ENCODE measurements around the gene NBPF3. TPM values are rescaled to one million over a fixed set of nuclear protein-coding genes. Genes with fewer than 3 reads are reported as not detected.
"Not testable (repeated sequence)": the region's sequence is repeated elsewhere in the genome, so short reads cannot be mapped to it uniquely, and the experiment has no call there.

NBPF3 gene
- total RNA-seq, 4 donors from 2014 or later = 13.8 to 19.4 (median 16.7) TPM

DNA sequence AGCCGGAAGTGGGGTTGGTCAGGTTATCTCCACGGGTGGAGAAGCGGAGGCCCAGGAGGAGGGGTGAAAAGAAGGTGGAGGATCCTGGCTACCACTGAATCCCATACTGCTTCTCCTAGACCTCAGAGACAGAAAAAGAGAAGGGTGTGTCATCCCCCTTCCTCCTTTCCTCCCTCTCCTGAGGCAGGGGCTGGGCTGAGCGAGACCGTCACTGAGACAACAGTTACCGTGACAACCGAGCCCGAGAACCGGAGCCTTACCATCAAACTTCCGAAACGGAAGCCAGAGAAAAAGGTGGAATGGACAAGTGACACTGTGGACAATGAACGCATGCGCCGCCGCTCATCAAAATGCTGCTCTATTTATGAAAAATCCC is 42.1 kb upstream of the NBPF3 start:
- Histone ChIP-seq H3K27me3 (no peaks in the 10 kb centered on the region), H3K9me3 (no peaks in the 10 kb centered on the region), H3K4me1 (no peaks in the 10 kb centered on the region), H3K27ac (no peak overlapping the region), H3K4me3 (replicated peaks in 1 of 3) (no peak overlapping the region), H3K36me3 (no peaks in the 10 kb centered on the region)
- 52 to 55% methylated on average over 15 of the region's 15 CpGs for WGBS, 2 donors
- no peak for DNase-seq
- TF ChIP-seq POLR2A (IDR thresholded peaks at IDR 0.05) = no peak
- TF ChIP-seq, protein P1, sequence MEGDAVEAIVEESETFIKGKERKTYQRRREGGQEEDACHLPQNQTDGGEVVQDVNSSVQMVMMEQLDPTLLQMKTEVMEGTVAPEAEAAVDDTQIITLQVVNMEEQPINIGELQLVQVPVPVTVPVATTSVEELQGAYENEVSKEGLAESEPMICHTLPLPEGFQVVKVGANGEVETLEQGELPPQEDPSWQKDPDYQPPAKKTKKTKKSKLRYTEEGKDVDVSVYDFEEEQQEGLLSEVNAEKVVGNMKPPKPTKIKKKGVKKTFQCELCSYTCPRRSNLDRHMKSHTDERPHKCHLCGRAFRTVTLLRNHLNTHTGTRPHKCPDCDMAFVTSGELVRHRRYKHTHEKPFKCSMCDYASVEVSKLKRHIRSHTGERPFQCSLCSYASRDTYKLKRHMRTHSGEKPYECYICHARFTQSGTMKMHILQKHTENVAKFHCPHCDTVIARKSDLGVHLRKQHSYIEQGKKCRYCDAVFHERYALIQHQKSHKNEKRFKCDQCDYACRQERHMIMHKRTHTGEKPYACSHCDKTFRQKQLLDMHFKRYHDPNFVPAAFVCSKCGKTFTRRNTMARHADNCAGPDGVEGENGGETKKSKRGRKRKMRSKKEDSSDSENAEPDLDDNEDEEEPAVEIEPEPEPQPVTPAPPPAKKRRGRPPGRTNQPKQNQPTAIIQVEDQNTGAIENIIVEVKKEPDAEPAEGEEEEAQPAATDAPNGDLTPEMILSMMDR (IDR thresholded peaks at IDR 0.05) = no peak
- intact Hi-C loops (cut with DNase I) = no loop called here

DNA sequence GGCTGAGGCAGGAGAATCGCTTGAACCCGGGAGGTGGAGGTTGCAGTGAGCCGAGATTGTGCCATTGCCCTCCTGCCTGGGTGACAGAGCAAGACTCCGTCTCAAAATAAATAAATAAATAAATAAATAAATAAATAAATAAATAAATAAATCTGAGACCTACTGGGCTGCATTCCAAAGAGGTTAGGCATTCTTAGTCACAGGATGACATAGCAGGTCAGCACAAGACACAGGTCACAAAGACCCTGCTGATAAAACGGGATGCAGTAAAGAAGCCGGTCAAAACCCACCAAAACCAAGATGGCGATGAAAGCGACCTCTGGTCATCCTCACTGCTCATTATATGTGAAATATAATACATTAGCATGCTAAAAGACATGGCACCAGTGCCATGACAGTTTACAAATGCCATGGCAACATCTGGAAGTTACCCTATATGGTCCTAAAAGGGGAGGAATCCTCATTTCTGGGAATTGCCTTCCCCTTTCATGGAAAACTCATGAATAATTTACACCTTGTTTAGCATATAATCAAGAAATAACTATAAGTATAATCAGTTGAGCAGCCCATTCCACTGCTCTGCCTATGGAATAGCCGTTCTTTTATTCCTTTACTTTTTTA is 38.1 kb upstream of the NBPF3 start:
- intact Hi-C loops (cut with DNase I); H3K27ac ChIP-seq; H3K9me3 ChIP-seq; H3K4me3 ChIP-seq (replicated peaks in 1 of 3); DNase-seq; H3K27me3 ChIP-seq; H3K4me1 ChIP-seq; H3K36me3 ChIP-seq: not testable (repeated sequence)
- 89 to 93% methylated on average over 9 of the region's 9 CpGs for WGBS, 2 donors

DNA sequence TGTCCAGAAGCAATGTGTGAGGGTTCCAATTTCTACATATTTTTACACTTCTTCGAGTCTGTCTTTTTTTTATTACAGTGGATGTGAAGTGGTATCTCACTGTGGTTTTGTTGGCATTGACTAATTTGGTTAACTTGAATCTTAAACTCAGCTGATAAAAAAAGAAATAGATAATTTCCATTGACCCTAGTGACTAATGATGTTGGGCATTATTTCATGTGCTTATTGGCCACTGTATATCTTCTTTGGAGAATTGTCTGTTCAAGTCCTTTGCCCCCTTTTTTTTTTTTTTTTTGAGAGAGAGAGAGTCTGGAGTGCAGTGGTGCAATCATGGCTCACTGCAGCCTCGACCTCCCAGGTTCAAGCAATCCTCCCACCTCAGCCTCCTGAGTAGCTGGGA is 33.3 kb upstream of the NBPF3 start:
- Histone ChIP-seq H3K27me3 (no peaks in the 10 kb centered on the region), H3K36me3 (no peaks in the 10 kb centered on the region), H3K4me1 (no peaks in the 10 kb centered on the region), H3K4me3 (replicated peaks in 1 of 3) (no peak overlapping the region), H3K27ac (no peak overlapping the region), H3K9me3 (no peaks in the 10 kb centered on the region)
- intact Hi-C loops (cut with DNase I) = no loop called here
- TF ChIP-seq POLR2A (IDR thresholded peaks at IDR 0.05) = no peak
- TF ChIP-seq, protein P1 (IDR thresholded peaks at IDR 0.05) = no peak
- no peak for DNase-seq
- WGBS, 2 donors = 68 to 79% methylated on average over 2 of the region's 2 CpGs

DNA sequence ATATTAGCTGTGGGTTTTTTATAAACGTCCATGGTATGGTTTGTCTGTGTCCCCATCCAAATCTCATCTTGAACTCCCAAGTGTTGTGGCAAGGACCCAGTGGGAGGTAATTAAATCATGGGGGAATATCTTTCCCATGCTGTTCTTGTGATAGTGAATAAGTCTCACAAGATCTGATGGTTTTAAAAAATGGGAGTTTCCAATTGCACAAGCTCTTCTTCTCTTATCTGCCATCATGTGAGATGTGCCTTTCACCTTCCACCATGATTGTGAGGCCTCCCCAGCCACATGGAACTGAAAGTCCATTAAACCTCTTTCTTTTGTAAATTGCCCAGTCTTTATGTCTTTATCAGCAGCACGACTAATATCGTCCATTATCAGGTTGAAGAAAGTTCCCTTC is 30.0 kb upstream of the NBPF3 start:
- 69 to 72% methylated on average over 3 of the region's 3 CpGs for WGBS, 2 donors
- H3K4me1 ChIP-seq; H3K9me3 ChIP-seq; H3K27ac ChIP-seq; DNase-seq; H3K4me3 ChIP-seq (replicated peaks in 1 of 3); H3K27me3 ChIP-seq; H3K36me3 ChIP-seq; intact Hi-C loops (cut with DNase I): not testable (repeated sequence)

DNA sequence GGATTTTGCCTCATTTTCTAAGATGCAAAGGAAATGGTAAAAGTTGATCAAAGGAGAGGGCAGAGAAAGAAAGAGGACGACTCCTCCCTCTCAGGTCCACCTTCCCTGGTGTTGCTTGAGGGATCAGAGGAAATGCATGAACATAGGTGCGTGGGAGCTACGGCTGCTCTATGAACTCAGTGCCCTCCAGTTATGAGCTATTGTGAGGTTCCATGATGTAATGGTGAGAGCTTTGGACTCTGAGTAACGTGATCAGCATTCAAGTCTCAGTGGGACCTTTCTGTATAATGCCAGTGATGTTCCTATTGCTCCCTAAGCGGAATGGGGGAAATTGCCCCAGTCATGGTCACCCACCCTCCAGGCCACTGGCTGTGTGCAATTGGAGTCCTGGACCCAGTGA is 25.9 kb upstream of the NBPF3 start:
- Histone ChIP-seq H3K27me3 (no peaks in the 10 kb centered on the region), H3K4me1 (no peaks in the 10 kb centered on the region), H3K9me3 (no peaks in the 10 kb centered on the region), H3K27ac (no peak overlapping the region), H3K36me3 (no peaks in the 10 kb centered on the region), H3K4me3 (replicated peaks in 1 of 3) (no peak overlapping the region)
- TF ChIP-seq, protein P1 (IDR thresholded peaks at IDR 0.05) = no peak
- no peak for TF ChIP-seq POLR2A (IDR thresholded peaks at IDR 0.05)
- DNase-seq = no peak
- intact Hi-C loops (cut with DNase I) = no loop called here
- 86 to 90% methylated on average over 5 of the region's 5 CpGs for WGBS, 2 donors

DNA sequence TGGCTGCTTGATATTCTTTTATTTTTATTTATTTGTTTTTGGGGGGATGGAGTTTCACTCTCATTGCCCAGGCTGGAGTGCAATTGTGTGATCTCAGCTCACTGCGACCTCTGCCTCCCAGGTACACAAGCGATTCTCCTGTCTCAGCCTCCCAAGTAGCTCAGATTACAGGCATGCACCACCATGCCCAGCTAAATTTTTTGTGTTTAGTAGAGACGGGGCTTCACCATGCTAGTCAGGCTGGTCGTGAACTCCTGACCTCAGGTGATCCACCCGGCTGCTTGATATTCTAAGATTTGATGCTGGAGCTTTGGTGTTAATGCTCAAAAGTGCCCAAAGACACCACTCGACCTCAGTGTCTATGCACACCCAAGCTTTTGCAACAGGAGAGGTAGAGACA is 19.6 kb upstream of the NBPF3 start:
- H3K36me3 ChIP-seq; H3K27me3 ChIP-seq; DNase-seq; H3K4me3 ChIP-seq (replicated peaks in 1 of 3); H3K4me1 ChIP-seq; H3K27ac ChIP-seq; H3K9me3 ChIP-seq; intact Hi-C loops (cut with DNase I): not testable (repeated sequence)
- 87 to 92% methylated on average over 6 of the region's 6 CpGs for WGBS, 2 donors

DNA sequence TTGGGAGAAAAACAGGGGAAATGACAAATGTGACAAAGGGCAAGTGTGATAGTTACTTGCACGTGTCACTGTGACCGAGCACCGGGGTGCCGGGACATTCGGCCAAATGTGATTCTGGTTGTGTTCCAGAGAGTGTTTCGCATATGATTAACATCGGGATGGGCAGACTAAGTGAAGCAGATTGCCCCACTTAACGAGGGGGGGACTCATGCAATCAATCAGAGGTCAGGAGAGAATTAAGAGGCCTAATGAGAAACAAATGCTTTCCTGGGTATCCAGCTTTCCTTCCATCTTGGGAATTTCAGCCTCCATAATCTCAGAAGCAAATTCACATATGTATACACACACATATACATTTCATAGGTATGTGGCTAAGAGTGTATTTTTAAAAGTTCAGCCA is 18.6 kb upstream of the NBPF3 start:
- H3K27me3 ChIP-seq; H3K4me1 ChIP-seq; H3K36me3 ChIP-seq; H3K4me3 ChIP-seq (replicated peaks in 1 of 3); H3K9me3 ChIP-seq; H3K27ac ChIP-seq; intact Hi-C loops (cut with DNase I); DNase-seq: not testable (repeated sequence)
- WGBS, 2 donors = 64 to 68% methylated on average over 8 of the region's 8 CpGs

DNA sequence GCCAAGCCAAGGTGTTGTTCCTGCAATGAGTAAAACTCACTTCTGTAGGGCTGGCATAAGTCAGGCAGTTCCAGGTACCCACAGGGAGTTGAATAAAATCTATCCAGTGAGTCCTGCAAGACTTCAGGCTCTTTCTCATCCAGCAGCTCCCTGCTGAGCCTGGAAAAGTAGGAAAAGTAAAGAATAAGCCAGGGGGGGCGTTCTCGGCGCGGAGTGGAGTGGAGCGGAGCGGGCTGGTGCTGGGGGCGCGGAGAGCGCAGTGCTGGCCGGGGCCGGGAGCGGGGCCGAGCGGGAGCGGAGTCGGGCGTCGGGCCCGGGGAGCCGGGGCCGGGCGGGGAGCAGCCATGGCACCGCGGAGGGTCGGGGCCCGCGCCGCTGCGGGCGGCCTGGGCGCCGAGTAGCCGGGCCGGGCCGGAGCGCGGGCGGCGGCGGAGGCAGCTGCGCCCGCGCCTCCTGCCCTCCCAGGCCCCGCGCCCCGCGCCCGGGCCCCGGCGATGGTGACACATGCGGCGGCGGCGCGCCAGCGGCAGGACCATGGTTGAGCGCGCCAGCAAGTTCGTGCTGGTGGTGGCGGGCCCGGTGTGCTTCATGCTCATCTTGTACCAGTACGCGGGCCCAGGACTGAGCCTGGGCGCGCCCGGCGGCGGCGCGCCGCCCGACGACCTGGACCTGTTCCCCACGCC is 12.0 kb upstream of the NBPF3 start:
- H3K36me3 ChIP-seq; H3K9me3 ChIP-seq; H3K27ac ChIP-seq; intact Hi-C loops (cut with DNase I); H3K4me3 ChIP-seq (replicated peaks in 1 of 3); H3K27me3 ChIP-seq; H3K4me1 ChIP-seq: not testable (repeated sequence)
- WGBS, 2 donors = 10 to 13% methylated on average over 4 to 6 of the region's 74 CpGs
- DNase-seq = peak; percentile 59 to 61

DNA sequence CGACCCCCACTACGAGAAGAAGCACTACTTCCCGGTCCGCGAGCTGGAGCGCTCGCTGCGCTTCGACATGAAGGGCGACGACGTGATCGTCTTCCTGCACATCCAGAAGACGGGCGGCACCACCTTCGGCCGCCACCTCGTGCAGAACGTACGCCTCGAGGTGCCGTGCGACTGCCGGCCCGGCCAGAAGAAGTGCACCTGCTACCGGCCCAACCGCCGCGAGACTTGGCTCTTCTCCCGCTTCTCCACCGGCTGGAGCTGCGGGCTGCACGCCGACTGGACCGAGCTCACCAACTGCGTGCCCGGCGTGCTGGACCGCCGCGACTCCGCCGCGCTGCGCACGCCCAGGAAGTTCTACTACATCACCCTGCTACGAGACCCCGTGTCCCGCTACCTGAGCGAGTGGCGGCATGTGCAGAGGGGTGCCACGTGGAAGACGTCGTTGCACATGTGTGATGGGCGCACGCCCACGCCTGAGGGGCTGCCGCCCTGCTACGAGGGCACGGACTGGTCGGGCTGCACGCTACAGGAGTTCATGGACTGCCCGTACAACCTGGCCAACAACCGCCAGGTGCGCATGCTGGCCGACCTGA is 11.4 kb upstream of the NBPF3 start:
- H3K27me3 ChIP-seq; DNase-seq; H3K27ac ChIP-seq; intact Hi-C loops (cut with DNase I); H3K9me3 ChIP-seq; H3K4me3 ChIP-seq (replicated peaks in 1 of 3); H3K4me1 ChIP-seq; H3K36me3 ChIP-seq: not testable (repeated sequence)
- WGBS, 2 donors = no CpG with 5 or more reads among the region's 66 CpGs

DNA sequence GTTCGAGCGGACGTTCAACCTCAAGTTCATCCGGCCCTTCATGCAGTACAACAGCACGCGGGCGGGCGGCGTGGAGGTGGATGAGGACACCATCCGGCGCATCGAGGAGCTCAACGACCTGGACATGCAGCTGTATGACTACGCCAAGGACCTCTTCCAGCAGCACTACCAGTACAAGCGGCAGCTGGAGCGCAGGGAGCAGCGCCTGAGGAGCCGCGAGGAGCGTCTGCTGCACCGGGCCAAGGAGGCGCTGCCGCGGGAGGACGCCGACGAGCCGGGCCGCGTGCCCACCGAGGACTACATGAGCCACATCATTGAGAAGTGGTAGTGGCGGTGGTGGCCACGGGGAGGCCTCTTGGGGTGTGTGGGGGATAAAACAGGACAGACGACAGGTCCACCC is 10.7 kb upstream of the NBPF3 start:
- H3K4me3 ChIP-seq (replicated peaks in 1 of 3); H3K9me3 ChIP-seq; H3K36me3 ChIP-seq; DNase-seq; H3K27ac ChIP-seq; intact Hi-C loops (cut with DNase I); H3K27me3 ChIP-seq; H3K4me1 ChIP-seq: not testable (repeated sequence)
- WGBS, 2 donors = 85 to 89% methylated on average over 17 to 18 of the region's 34 CpGs

Measured in thyroid gland (tissue), 4 donors.